ENCODE data around the gene SLC13A3. TPM values are rescaled to one million over a fixed set of nuclear protein-coding genes. Genes with fewer than 3 reads are reported as not detected.

SLC13A3 gene
- total RNA-seq, 4 donors from 2014 or later, result 0.34 to 1.5 (median 1.0) TPM

GRCh38 chr20:46584508-46584907 lies 66.8 kb downstream of the SLC13A3 start:
- intact Hi-C loops (cut with DNase I), result no loop called here
- DNase-seq, result no peak
- no peaks in the 10 kb centered on the region for H3K36me3 ChIP-seq
- no peaks in the 10 kb centered on the region for H3K9me3 ChIP-seq
- 46 to 64% methylated on average over 2 of the region's 2 CpGs for WGBS, 2 donors
- no peaks in the 10 kb centered on the region for H3K4me1 ChIP-seq
- TF ChIP-seq CTCF (IDR thresholded peaks at IDR 0.05), result no peak
- no peaks in the 10 kb centered on the region for H3K27me3 ChIP-seq
- no peak overlapping the region for H3K4me3 ChIP-seq
- no peak overlapping the region for H3K27ac ChIP-seq

- no peak overlapping the region for H3K4me3 ChIP-seq
Measured at GRCh38 chr20:46583411-46584214, 67.6 kb downstream of the SLC13A3 start.

GRCh38 chr20:46582648-46583047 lies 68.6 kb downstream of the SLC13A3 start:
- H3K9me3 ChIP-seq, result no peaks in the 10 kb centered on the region
- no peaks in the 10 kb centered on the region for H3K4me1 ChIP-seq
- H3K36me3 ChIP-seq, result no peaks in the 10 kb centered on the region
- DNase-seq, result no peak
- no peaks in the 10 kb centered on the region for H3K27me3 ChIP-seq
- intact Hi-C loops (cut with DNase I), result no loop called here
- no peak overlapping the region for H3K27ac ChIP-seq
- 90 to 93% methylated on average over 5 of the region's 5 CpGs for WGBS, 2 donors
- H3K4me3 ChIP-seq, result no peak overlapping the region
- TF ChIP-seq POLR2A (IDR thresholded peaks at IDR 0.05), result no peak
- no peak for TF ChIP-seq CTCF (IDR thresholded peaks at IDR 0.05)

More at GRCh38 chr20:46583411-46584214, 67.6 kb downstream of the SLC13A3 start:
- H3K27me3 ChIP-seq, result no peaks in the 10 kb centered on the region
- no peak for TF ChIP-seq POLR2A (IDR thresholded peaks at IDR 0.05)
- TF ChIP-seq CTCF (IDR thresholded peaks at IDR 0.05), result no peak
- no peaks in the 10 kb centered on the region for H3K4me1 ChIP-seq
- 73 to 81% methylated on average over 15 to 16 of the region's 17 CpGs for WGBS, 2 donors
- no peaks in the 10 kb centered on the region for H3K9me3 ChIP-seq
- intact Hi-C loops (cut with DNase I), result no loop called here
- H3K27ac ChIP-seq, result no peak overlapping the region
- no peaks in the 10 kb centered on the region for H3K36me3 ChIP-seq
- no peak for DNase-seq

GRCh38 chr20:46581391-46581790 lies 69.9 kb downstream of the SLC13A3 start:
- intact Hi-C loops (cut with DNase I), result no loop called here
- Histone ChIP-seq H3K9me3 (no peaks in the 10 kb centered on the region), H3K4me3 (no peak overlapping the region), H3K27me3 (no peaks in the 10 kb centered on the region), H3K4me1 (no peaks in the 10 kb centered on the region), H3K27ac (no peak overlapping the region), H3K36me3 (no peaks in the 10 kb centered on the region)
- 64 to 83% methylated on average over 2 to 3 of the region's 3 CpGs for WGBS, 2 donors
- TF ChIP-seq CTCF (IDR thresholded peaks at IDR 0.05) (no peak), POLR2A (IDR thresholded peaks at IDR 0.05) (no peak)
- DNase-seq, result no peak

- Histone ChIP-seq H3K9me3 (no peaks in the 10 kb centered on the region), H3K27me3 (no peaks in the 10 kb centered on the region), H3K4me3 (no peak overlapping the region), H3K27ac (no peak overlapping the region), H3K4me1 (no peaks in the 10 kb centered on the region), H3K36me3 (no peaks in the 10 kb centered on the region)
- intact Hi-C loops (cut with DNase I), result no loop called here
- DNase-seq, result no peak
- TF ChIP-seq CTCF (IDR thresholded peaks at IDR 0.05) (no peak), POLR2A (IDR thresholded peaks at IDR 0.05) (no peak)
- WGBS, 2 donors, result 83 to 86% methylated on average over 1 of the region's 2 CpGs
Measured at GRCh38 chr20:46580613-46581205, 70.5 kb downstream of the SLC13A3 start.
